CD4-positive, CD25-positive, alpha-beta regulatory T cell (primary cell): Measurements from ENCODE around the gene RNF13. TPM values are rescaled to one million over a fixed set of nuclear protein-coding genes. Genes with fewer than 3 reads are reported as not detected.
A peak's percentile ranks its signal among the peaks of the same experiment; 100 is the strongest.

Experiments
- ATAC-seq, 2 donors: fragments of 150-1000 bp; cut with Tn5 transposase; one replicate each; pipeline ENCODE4 v1.10.0; 2021; ENCODE audit warnings: low read depth in 2 of 2, moderate number of reproducible peaks in 2 of 2, moderate library complexity in 1 of 2
- DNase-seq, 3 donors: peaks; one replicate each; pipeline versions ENCODE4 v3.0.0 to v3.0.0-alpha.2; 2012 to 2022; ENCODE audit warnings: mixed read lengths in 1 of 3
- H3K27ac ChIP-seq: one replicate; pipeline ENCODE4 v1.7.0; 2013; ENCODE audit warnings: mild to moderate bottlenecking, low read length; ENCODE audit not compliant: insufficient read depth, poor library complexity, severe bottlenecking
- H3K27me3 ChIP-seq: one replicate; pipeline ENCODE4 v1.7.0; 2013; ENCODE audit warnings: low read length; ENCODE audit not compliant: control insufficient read depth, insufficient read depth
- H3K36me3 ChIP-seq: one replicate; pipeline ENCODE4 v1.7.0; 2013; ENCODE audit warnings: mild to moderate bottlenecking, low read length, moderate library complexity; ENCODE audit not compliant: control insufficient read depth, insufficient read depth
- H3K4me1 ChIP-seq: 2 replicates; pipeline ENCODE4 v1.7.0; 2013; ENCODE audit warnings: mild to moderate bottlenecking, low read length; ENCODE audit not compliant: insufficient read depth, control insufficient read depth, poor library complexity, severe bottlenecking
- H3K4me3 ChIP-seq: one replicate; pipeline ENCODE4 v1.7.0; 2013; ENCODE audit warnings: low read depth, mild to moderate bottlenecking, low read length, moderate library complexity
- H3K9me3 ChIP-seq, 2 experiments: 1 replicate in 1 of 2; 2 replicates in 1 of 2; pipeline ENCODE4 v1.7.0; 2013; ENCODE audit warnings: low read length in 2 of 2, mild to moderate bottlenecking in 1 of 2, moderate library complexity in 1 of 2; ENCODE audit not compliant: control insufficient read depth in 2 of 2
- H3K27ac Mint-ChIP-seq, 3 donors: one replicate each; pipeline ENCODE4 v1.8.0; 2020 to 2022; ENCODE audit warnings: mild to moderate bottlenecking in 3 of 3, mixed read lengths in 3 of 3, moderate library complexity in 2 of 3
- H3K27me3 Mint-ChIP-seq: one replicate; pipeline ENCODE4 v1.8.0; 2022; ENCODE audit warnings: mild to moderate bottlenecking, mixed read lengths
- H3K36me3 Mint-ChIP-seq: one replicate; pipeline ENCODE4 v1.8.0; 2020; ENCODE audit warnings: mixed read lengths
- H3K4me1 Mint-ChIP-seq, 4 donors: one replicate each; pipeline ENCODE4 v1.8.0; 2020 to 2022; ENCODE audit warnings: mixed read lengths in 4 of 4, mild to moderate bottlenecking in 1 of 4
- H3K4me3 Mint-ChIP-seq, 4 donors: one replicate each; pipeline ENCODE4 v1.8.0; 2020 to 2022; ENCODE audit warnings: mild to moderate bottlenecking in 4 of 4, mixed read lengths in 4 of 4, moderate library complexity in 3 of 4
- H3K9me3 Mint-ChIP-seq, 7 donors: one replicate each; pipeline ENCODE4 v1.8.0; 2020 to 2022; ENCODE audit warnings: mixed read lengths in 7 of 7, mild to moderate bottlenecking in 3 of 7, moderate library complexity in 2 of 7
- polyA plus RNA-seq, 4 donors: library from polyadenylated mRNA; unstranded; fragments of 300-500 nt; fragmentation: Illumina TruSeq; gene quantifications; one replicate each; pipeline ENCODE4 v1.2.3, GENCODE V29; 2021
- total RNA-seq: library from RNA; stranded (reverse); gene quantifications from one replicate; pipeline ENCODE4 v1.2.3, GENCODE V29; 2022

The RNF13 gene
- total and polyA plus RNA-seq, 5 donors from 2014 or later, result 44.0 to 156 (median 136) TPM

DNA sequence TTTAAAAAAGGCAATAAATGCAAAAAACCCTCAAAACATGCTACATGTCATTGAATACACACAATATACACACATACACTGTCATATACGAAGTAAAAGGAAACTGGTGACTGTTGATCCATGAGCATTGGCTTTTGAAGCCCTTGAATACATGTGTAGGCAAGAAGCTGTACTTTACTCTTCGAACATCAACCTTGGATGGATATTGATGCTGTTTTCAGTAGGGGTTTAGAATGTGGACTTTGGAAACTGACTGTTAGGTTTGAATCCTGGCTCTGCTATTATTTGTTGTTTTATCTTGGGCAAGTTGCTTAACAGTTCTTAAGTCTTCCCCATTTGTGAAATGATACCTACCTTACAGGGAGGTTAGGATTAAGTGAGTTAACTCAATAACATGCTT lies 30.5 kb downstream of the RNF13 start:
- Histone ChIP-seq H3K9me3 (no peaks in the 10 kb centered on the region), H3K27ac (no peak overlapping the region), H3K27me3 (no peaks in the 10 kb centered on the region), H3K4me3 (no peak overlapping the region), H3K36me3 (peaks cover 25% of the 10 kb centered on the region), H3K4me1 (no peaks in the 10 kb centered on the region)
- ATAC-seq (no peak), DNase-seq (no peak)
- H3K27ac Mint-ChIP-seq, result peak overlapping the region in 1 of 3 donors; percentile 18
- peaks cover 0 to 5% (median 3%) of the 10 kb centered on the region in 7 donors for H3K9me3 Mint-ChIP-seq
- peaks cover 43 to 63% (median 54%) of the 10 kb centered on the region in 4 donors for H3K4me1 Mint-ChIP-seq
- H3K27me3 Mint-ChIP-seq, result no peaks in the 10 kb centered on the region
- H3K36me3 Mint-ChIP-seq, result peaks cover 12% of the 10 kb centered on the region
- no peak overlapping the region for H3K4me3 Mint-ChIP-seq

DNA sequence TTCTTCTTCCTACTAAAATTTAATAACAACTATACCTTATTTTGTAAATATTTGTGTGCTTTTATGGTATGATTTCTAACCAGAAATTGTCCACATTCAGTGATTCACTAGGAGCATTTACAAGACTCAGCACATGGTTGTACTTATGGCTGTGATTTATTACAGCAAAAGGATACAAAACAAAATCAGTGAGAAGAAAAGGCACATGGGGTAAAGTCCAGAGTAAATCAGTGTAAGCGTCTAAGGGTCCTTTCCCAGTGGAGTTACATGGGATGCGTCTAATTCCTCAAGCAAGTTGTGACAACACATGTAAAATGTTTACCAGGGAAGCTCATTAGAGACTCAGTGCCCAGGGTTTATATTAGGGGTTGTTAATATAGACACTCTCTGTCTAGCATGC lies 31.1 kb downstream of the RNF13 start:
- Mint-ChIP-seq H3K4me3 (no peak overlapping the region), H3K27ac (peak overlapping the region in 1 of 3 donors; percentile 8), H3K4me1 (peaks cover 49 to 65% (median 59%) of the 10 kb centered on the region in 4 donors), H3K9me3 (peaks cover 0 to 5% (median 3%) of the 10 kb centered on the region in 7 donors), H3K27me3 (no peaks in the 10 kb centered on the region), H3K36me3 (peaks cover 12% of the 10 kb centered on the region)
- Histone ChIP-seq H3K27me3 (no peaks in the 10 kb centered on the region), H3K4me1 (no peaks in the 10 kb centered on the region), H3K36me3 (peaks cover 31% of the 10 kb centered on the region), H3K27ac (no peak overlapping the region), H3K4me3 (no peak overlapping the region), H3K9me3 (no peaks in the 10 kb centered on the region)
- DNase-seq (no peak), ATAC-seq (no peak)

DNA sequence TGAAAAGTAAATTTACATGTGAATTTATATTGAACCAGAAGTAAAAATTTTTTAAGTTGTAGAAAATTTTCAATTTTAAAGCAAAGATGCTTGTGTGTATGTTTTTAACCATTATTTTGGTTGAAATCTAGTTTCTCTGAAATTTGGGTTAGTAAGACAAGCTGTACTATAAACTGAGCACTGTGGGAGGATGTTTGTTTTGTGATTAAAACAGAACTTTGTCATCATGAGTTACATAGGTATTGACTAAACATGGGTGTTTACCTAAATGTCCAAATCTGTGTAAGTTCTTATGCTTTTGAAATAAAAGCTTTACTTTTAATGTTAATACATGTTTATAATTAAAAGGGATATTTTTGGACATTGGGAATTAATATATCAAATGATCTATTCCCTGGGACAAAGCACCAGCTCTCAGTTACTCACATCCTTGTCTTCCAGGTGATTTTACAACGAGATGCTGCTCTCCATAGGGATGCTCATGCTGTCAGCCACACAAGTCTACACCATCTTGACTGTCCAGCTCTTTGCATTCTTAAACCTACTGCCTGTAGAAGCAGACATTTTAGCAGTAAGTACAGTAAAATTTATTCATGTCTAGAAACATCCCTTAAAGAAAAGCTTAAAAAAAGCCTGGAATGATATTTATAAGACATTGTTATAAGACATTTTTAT lies 32.7 kb downstream of the RNF13 start:
- Mint-ChIP-seq H3K4me3 (no peak overlapping the region), H3K27ac (peak overlapping the region in 1 of 3 donors; percentile 75), H3K4me1 (peaks cover 45 to 66% (median 55%) of the 10 kb centered on the region in 4 donors), H3K36me3 (peaks cover 14% of the 10 kb centered on the region), H3K9me3 (peaks cover 0 to 5% (median 0%) of the 10 kb centered on the region in 7 donors), H3K27me3 (no peaks in the 10 kb centered on the region)
- Histone ChIP-seq H3K27me3 (no peaks in the 10 kb centered on the region), H3K36me3 (peaks cover 41% of the 10 kb centered on the region), H3K4me1 (no peaks in the 10 kb centered on the region), H3K27ac (no peak overlapping the region), H3K4me3 (no peak overlapping the region), H3K9me3 (no peaks in the 10 kb centered on the region)
- DNase-seq (no peak), ATAC-seq (no peak)

DNA sequence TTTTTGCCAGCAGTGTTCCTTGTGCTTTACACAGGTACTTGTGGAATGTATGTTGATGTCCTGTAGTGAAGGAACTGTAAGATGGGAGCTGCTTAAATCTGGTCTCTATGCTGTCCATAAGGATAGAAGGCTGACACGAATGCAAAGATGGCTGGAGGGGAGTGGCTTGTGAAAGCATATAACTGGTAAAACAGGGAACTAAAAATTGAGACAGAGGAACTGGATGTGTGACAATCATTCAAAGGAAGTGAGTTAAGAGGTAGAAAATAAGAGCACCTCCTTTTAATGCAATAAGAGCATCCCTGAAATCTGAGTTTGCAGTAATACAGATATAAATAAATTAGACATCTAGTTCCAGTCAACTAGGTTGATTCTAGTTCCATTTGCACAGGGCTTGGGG lies 35.2 kb downstream of the RNF13 start:
- Mint-ChIP-seq H3K4me1 (peaks cover 38 to 55% (median 48%) of the 10 kb centered on the region in 4 donors), H3K4me3 (no peak overlapping the region), H3K27me3 (no peaks in the 10 kb centered on the region), H3K36me3 (peaks cover 32% of the 10 kb centered on the region), H3K27ac (peak overlapping the region in 1 of 3 donors; percentile 18), H3K9me3 (peaks cover 0 to 1% (median 0%) of the 10 kb centered on the region in 7 donors)
- no peaks in the 10 kb centered on the region for H3K4me1 ChIP-seq
- H3K9me3 ChIP-seq, result no peaks in the 10 kb centered on the region
- H3K4me3 ChIP-seq, result no peak overlapping the region
- H3K36me3 ChIP-seq, result peaks cover 50% of the 10 kb centered on the region
- H3K27me3 ChIP-seq, result no peaks in the 10 kb centered on the region
- no peak overlapping the region for H3K27ac ChIP-seq
- DNase-seq (no peak), ATAC-seq (no peak)

DNA sequence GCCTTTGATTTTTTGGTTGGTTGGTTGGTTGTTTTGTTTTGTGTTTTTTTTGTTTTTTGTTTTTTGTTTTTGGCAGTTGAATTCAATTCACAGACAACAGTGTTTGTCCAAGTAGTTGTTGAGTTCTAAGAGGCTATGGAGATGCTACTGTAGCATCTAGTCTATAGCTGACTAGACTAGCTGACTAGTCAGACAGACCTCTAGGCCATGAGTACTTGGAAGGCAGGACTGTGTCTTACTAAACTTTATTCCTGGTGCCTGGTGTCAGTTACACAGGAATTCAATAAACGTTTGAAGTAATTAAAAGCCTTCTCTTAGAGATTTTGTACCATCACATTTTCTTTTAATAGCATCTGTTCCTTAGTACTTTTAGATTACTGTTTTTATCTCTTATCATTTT lies 35.7 kb downstream of the RNF13 start:
- peaks cover 53% of the 10 kb centered on the region for H3K36me3 ChIP-seq
- DNase-seq, result no peak
- H3K4me1 ChIP-seq, result no peaks in the 10 kb centered on the region
- H3K4me3 ChIP-seq, result no peak overlapping the region
- no peaks in the 10 kb centered on the region for H3K27me3 Mint-ChIP-seq
- ATAC-seq, result no peak
- peaks cover 33 to 54% (median 46%) of the 10 kb centered on the region in 4 donors for H3K4me1 Mint-ChIP-seq
- peaks cover 34% of the 10 kb centered on the region for H3K36me3 Mint-ChIP-seq
- H3K9me3 Mint-ChIP-seq, result peaks cover 0 to 1% (median 0%) of the 10 kb centered on the region in 7 donors
- no peak overlapping the region for H3K27ac ChIP-seq
- no peaks in the 10 kb centered on the region for H3K27me3 ChIP-seq
- no peak overlapping the region for H3K4me3 Mint-ChIP-seq
- no peaks in the 10 kb centered on the region for H3K9me3 ChIP-seq
- peak overlapping the region in 1 of 3 donors; percentile 18 for H3K27ac Mint-ChIP-seq

DNA sequence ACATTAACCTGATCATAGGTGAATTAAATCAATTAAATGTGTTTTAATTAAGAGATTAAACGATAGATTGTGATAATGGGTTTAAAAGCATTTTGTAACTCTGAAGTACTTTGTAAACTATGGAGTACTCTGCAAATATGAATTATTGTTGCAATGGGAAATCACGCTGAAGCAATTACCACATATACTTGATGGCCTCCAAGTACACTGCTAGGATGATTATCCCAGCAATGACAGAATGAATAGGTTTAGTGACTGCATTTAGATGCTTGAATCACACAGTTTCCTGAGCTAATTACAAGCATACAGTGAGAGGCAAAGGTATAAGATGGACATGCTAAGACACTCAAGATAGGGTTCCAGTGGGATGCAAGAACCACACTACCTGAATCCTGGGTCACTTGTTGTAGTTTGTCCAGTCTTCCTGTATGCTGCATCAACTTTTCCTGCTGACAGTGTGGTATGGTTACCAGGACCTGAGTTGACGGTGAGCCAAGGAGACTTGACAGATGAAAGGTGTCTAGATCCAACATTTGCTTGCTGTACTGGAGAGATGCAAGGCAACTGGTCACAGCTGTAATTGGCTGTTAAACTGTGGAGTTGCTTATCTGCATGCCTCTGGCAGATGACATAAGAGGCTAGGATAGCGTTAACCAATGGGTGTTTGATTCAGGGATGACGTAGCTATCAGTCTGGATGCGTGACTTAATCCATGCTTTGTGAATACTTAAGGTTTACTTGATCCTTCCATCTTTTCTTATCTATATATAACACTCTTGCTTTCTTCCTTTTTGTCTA lies 38.0 kb downstream of the RNF13 start:
- H3K9me3 Mint-ChIP-seq, result peaks cover 0 to 1% (median 0%) of the 10 kb centered on the region in 7 donors
- peaks cover 24 to 37% (median 35%) of the 10 kb centered on the region in 4 donors for H3K4me1 Mint-ChIP-seq
- peak overlapping the region in 1 of 3 donors; percentile 21 for H3K27ac Mint-ChIP-seq
- Histone ChIP-seq H3K9me3 (no peaks in the 10 kb centered on the region), H3K4me3 (no peak overlapping the region), H3K27me3 (no peaks in the 10 kb centered on the region), H3K27ac (no peak overlapping the region), H3K36me3 (peaks cover 67% of the 10 kb centered on the region), H3K4me1 (no peaks in the 10 kb centered on the region)
- H3K4me3 Mint-ChIP-seq, result no peak overlapping the region
- ATAC-seq (no peak), DNase-seq (no peak)
- H3K36me3 Mint-ChIP-seq, result peaks cover 52% of the 10 kb centered on the region
- H3K27me3 Mint-ChIP-seq, result no peaks in the 10 kb centered on the region

DNA sequence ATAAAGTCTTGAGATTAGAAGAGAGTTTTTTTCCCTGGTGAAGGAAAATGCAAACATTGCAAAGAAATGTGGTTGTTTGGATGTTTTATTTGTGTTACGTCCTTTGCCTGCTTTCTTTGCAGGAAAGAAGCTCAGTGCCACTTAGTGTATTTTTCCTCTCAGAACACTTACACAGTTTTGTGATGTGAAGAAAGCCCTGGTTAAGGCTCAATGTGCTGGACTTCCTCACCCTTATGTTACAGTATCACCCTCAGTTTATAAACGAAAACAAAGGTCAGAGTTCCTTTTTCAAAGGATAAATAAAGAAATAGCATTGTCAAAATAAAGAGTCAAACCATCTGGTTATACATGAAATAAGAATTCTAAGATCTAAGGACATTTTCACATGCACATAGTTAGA lies 45.9 kb downstream of the RNF13 start:
- Histone ChIP-seq H3K27ac (no peak overlapping the region), H3K36me3 (peaks cover 31% of the 10 kb centered on the region), H3K27me3 (no peaks in the 10 kb centered on the region), H3K9me3 (no peaks in the 10 kb centered on the region), H3K4me1 (no peaks in the 10 kb centered on the region), H3K4me3 (no peak overlapping the region)
- Mint-ChIP-seq H3K36me3 (peaks cover 56% of the 10 kb centered on the region), H3K4me1 (peaks cover 3 to 17% (median 6%) of the 10 kb centered on the region in 4 donors), H3K9me3 (peaks cover 0 to 3% (median 0%) of the 10 kb centered on the region in 7 donors), H3K27ac (no peak overlapping the region), H3K4me3 (no peak overlapping the region), H3K27me3 (no peaks in the 10 kb centered on the region)
- DNase-seq (no peak), ATAC-seq (no peak)
